GM21390 (cell line): ENCODE results near the gene SLC38A8.

ENCODE experiments used
- ATAC-seq: cut with Tn5 transposase; IDR thresholded peaks from one replicate; pipeline ENCODE4 v1.9.1; 2021; ENCODE audit not compliant: unreplicated experiment

The SLC38A8 gene

DNA sequence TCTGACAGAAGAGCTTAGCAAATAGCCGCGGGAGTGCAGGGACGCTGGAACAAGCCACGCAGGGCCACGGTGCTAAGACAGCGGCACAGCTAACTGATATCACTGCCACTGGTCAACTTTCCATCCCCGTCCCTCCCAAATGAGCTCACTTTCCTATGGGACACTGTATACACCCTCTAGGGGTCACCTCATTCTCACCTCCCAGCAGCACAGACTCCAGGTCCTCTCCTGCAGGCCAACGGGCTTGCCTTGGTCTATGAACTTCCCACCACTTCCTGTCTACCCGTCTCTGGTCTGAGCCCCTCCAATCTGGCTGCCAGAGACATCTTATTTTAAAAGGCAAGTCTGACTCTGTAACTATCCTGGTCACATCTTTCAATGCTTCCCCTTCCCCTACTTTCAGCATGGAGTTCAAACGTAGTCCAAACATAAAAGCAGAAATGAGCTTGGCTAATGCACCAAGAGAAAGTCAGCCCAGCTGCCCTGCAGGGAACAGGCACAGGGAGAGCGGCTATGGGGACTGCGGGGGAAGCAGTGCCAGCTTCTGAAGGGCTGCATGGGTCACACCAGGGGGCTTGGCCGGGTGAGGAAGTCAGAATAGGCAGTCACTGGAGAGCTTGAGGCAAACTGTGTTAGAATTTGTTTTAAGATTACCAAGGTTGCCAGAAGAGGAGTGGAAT, 26.3 kb upstream of the SLC38A8 start:
- no peak for ATAC-seq

DNA sequence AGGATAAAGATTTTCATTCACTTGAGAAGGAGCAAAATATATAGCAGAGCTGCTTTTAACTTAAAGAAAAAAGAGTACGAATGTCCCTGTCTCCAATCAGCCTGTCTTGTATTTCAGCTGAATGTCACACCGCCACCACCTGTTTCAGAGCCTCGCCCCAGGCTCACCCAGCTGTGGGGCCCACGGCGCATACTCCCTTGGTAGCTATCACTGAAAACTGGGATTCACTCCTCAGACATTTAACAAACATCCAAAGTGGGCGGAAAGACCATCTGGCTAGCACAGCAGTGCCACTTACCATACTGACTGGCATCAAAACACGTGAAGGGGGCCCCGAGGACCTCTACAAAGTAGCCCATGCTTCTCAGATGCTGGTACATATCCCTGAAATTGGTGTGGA, 25.4 kb upstream of the SLC38A8 start:
- ATAC-seq = no peak

DNA sequence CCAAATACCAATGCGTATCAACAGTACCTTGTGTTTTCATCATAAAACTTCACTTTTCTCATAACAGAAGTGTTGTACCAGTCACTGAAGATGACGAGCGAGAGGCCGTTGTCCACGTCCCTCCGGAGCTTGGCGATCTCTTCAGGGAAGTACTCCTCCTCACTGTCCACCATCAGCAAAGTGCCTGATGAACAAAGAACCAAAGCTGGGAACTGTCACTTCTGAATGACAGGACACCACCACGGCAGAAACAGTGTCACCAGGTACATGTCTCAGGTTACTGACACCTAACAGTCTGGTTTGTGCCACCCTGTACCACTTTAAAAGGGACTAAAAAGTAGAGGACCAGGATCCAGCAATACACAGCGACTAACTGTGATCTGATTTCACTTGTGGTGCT, 25.0 kb upstream of the SLC38A8 start:
- ATAC-seq = no peak

DNA sequence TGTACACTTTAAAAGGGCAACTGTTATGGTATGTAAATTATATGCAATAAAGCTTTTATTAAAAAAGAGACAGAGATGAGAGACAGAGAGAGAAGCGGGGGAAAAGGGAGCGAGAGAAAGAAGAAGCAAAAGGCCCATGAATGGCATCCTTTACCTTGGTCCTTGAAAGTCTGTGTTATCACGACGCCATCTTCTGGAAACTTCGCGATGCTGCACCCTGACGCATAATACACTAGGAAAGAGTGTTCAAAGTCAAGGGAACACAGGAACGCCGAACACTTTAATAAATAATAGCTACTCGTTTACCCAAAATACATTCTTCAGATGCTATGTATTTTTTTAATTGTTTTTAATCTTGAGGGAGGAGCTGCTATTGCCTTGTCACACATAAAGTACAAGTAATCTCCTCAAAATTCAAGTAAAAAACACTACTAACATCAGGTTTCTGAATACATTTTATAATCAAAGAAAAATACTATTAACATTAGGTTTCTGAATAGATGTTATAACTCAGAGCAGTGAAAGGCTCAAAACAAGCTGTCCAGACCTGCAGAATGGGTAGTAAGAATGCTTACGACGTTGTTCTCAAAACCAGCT, 23.0 kb upstream of the SLC38A8 start:
- ATAC-seq = no peak

DNA sequence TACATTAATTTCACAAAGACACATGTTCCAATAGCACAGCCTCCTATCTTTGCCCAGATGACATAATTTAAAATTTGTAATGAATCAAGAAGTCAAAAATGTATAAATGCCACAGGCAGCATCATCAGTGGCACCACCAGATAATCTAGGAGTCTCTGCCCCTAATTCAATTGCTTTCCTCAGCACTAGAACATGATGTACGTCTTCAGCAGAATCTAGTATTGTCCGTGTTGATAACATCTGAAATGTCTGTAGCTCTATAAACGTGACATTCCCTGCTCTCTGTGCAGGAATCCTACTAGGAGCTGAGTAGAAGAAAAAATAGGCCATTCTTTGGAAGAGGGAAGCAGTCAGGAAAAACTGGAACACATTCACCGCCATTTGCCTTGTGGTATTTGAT, 21.4 kb upstream of the SLC38A8 start:
- ATAC-seq = no peak

DNA sequence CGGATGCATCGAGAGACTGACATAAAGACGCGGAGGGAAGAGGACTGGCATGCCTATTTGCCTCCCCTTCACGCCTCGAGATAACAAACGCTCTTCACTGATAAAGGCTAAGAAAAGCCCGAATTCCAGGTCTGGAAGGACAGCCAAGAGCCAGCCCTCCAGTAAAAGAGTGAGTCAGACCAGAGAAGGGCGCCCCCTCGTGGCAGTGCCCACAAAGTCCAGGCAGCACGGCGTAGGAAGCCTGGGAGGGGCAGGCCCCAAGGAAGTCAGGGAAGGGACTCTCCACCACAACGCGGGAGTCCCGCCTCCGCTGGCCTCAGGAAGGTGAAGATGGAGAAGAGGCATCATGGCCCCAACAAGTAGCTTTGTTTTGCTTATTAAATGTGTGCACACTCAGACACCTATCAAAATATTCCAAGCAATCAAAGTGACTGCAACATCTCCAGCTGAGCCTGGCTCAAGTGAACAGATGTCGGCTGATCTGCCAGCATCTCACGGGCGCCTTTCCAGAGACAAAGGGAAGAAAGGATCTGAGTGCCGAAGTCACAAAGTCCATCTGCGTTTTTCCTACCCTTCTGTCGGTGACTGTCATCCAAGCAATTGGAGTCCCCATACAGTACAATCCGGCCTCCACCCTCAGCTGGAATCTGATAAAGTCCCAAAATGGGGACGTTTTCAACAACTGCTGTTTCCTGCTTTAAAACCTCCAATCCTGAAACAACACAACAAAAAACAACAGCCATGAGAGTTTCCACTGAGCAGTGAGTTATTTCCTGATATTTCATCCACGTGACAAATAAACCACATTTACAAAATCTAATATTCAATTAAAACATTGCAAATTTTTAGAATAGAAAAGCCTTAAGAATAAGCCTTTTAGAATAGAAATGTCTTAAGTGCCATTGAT, 20.4 kb upstream of the SLC38A8 start:
- no peak for ATAC-seq

DNA sequence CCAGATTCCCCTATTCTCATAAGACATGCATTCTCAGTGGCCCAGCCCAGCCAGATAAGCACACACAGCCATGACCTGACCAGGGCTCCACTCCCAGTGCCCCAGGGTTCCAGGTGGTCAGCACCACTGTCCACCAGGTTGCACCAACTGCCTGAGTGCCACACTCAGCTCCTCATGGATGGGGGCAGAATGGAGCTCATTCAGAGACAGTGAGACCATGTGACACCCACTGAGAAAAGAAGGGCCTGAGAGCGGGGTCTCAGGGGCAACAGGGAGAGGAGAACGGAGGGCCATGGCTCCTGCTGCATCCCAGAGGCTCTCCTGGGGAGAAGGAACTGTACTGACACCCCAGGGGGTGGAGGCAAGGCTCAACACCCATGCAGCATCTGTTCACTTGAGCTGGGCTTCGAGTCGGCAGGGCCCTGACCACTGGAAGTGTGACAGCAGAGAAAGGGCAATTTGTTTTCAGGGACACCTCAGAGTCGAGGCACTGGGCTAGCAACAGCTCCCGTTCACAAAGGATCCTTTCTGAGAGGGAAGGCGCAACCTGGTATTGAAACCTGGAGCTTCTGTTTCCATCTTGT, 18.7 kb upstream of the SLC38A8 start:
- no peak for ATAC-seq

DNA sequence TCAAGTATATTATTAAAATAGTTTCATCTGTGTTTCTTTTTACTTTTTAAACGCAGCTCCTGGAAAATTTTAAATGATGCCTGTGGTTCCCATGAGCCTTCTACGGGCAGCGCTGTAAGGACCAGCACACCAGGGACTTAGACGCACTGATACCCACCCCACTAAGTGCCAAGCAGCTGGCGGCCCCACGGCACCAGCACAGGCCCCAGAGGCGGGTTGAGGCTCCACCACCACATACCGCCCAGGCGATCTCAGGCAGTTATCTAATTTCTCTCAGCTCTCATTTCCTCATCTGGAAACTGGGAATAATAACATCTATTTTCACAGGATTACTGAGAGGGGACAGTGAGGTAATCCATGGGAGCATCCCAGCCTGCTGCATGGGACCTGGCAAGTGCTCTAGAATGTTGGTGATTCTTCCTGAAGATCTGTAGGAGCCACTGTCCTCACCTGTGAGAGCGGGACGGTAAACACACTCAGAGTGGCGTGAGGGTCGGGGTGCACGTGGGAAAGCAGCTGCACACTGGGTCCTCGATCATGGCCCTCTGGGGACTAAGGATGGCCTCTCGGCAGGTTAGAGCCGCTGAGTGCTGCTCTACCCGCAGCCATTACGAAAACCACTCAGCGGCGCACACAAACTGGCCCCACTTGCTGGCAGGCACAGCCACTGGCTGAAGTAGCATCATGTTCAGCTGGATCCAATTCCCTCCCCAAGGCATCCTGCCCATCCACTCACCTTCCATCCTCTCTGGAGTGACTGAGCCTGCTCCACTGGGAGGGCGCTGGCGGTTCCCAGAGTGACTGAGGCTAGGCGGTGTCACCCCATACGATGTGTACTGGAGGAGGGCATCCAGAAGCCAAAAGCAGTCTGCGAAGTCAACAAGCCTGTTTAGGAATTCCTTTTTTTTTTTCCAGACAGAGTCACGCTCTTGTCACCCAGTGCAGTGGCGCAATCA, 17.6 kb upstream of the SLC38A8 start:
- no peak for ATAC-seq

DNA sequence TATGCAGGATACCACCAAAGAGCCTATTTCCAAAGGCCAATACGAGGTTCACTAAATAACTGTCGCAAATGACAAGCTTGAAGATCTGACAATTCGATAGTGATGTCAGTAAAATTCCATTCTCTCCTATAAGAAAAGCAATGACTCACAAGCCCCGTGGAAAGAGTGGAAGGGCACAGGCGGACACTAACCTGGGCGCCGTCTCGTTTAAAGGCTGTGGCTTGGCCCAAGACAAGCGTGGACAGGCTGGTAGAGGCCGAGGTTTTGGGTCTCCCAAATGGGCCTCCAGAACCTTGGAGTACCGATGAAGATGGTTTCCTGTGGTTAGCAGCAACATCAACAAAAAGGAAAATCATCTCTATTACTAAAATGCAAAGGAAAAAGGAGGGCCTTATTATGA, 16.5 kb upstream of the SLC38A8 start:
- no peak for ATAC-seq

DNA sequence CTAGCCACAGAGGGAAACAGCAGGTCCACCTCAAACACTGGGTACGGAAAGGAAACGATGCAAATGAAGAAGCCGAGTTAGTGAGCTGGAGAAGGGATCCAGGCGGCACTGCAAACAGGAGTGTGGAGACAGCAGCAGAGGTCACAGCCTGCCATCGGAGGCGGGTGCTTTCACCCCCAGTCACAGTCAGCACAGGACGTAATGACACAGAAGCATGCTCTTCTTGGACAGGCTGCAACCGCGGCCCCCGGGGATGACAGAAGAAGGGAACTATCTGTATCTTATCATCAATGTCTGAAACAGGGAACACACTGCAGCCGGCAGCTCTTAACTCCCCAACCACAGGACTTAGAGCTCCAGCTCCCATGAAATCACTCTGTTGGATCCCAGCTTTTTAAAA, 16.1 kb upstream of the SLC38A8 start:
- ATAC-seq = no peak

DNA sequence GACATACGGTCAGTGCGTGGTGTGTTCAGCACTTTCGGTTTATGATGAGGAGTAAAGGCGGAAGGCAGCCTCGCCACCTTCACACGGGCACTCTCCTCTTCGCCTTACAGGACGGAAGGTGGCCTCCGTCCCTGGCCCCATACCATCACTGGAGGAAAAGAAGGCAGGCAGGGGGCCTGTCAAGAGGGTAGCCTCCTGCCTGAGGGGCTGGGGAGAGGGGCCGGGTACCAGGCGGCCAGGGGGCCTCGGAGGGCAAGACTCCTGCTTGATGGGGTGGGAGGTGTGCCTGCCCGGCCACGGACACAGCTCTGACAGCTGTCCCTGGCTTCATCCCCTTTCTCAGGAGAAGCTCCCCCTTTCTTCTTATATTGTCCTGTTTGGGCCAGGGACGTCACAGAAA, 15.6 kb upstream of the SLC38A8 start:
- ATAC-seq = no peak

DNA sequence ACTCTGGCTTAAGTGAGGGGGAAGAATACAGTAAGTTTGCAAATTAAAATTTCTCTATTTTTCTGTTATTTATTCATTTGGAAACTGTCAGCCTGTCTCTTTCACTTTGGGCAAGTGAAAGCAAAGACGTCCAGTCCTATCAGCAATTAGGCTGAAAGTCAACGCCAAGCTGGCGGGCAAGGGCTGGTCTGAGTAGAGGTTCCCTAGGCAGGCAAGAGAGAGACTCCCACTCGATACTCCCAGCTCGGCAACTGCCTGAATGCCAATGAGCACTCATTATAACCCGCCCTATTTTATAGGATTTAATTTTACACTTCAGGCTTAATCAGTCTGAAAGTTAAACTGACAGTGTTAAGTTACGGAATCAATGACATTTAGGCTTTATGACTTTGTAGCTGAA, 14.3 kb upstream of the SLC38A8 start:
- no peak for ATAC-seq

DNA sequence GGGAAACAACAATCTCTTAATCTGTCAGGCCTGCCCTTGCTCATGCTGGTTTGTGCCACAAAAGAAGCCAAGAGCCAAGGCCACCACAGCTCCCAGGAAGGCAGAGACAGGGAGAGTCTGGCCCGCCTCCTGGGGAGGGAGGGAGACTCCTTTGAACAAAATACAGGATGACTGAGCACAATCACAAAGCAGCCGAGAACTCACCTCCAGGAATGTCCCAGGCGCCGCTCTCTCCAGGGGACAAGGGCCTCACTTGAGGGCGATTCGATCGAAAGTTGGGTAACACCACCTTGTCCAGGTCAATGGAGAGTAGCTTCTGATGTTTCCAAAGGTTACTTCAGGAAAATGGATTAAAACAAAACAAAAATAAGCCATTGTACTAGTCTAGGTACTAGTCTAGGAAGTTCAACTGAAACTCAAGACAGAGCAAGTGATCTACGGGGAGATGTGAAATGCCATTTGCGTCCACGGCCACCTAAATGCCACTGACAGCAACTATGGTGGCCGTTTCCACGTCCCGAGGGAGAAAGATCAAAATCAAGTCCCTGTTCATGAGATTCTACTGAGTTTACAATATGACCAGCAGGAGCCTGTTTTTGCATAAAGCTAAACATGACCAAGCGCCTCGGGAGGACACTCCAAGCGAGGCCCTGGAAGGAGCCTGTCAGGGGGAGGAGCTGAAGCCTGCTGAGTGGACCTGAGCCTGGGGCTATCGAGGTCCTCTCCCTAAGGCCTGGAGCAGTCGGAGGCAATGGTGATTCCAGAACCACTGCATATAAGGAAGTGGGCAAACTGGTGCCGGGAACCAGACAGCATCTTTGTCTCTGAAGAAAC, 13.4 kb upstream of the SLC38A8 start:
- no peak for ATAC-seq

DNA sequence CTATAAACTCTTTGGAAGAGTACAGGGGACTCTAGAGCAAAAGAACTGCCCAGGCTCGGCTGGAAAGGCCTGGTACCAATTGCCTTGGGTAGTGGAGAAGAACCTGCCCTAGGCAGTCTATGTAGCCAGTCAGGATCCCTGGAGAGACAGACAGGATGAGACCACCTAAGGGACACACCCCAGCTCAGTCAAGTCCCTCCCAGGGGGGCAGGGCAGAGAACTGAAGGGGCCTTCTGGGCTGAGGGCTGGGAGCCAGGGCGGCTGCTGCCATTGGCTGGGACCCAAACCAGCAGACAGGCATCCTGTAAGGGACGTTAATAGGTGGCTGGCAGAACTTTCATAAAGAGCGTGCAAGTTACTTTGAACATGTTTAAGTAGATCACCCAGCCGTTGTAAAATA, 12.8 kb upstream of the SLC38A8 start:
- ATAC-seq = no peak

DNA sequence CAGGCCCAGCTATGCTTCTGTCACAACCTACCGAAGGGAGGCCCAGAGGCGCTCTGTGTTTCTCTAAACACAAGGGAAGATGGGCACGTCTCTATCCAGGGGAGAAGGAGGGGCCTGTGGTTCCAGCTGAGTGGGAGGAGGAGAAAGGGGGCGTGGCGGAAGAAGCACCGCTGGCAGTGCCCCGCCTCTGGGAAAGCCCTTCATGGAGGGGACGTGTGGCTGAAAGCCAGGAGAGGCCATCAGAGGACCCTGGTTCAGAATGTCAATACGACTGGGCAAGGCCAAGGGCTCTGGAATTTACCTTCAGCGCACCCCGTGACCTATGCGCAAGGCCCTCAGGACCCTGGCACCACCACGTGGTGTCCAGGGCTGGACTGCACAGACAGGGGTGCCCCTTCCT, 12.3 kb upstream of the SLC38A8 start:
- ATAC-seq = no peak

DNA sequence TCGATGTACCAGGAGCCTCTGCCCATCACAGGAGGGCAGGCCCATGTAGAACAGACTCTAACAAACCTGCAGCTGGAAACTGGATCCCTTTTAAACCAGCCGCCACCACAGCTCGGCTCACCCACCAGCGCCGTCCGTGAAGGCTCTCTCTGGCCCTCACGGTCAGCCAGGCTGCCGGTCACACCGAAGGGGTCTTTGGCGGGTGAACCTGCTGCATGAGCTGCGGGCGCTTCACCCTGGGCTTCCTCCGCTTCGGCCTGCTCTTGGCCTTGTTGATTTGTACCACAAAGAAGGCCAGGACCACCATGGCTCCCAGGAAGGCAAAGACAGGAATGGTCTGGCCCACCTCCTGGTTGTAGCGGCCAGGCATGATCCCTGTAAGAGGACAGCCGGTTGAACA, 11.7 kb upstream of the SLC38A8 start:
- ATAC-seq = no peak

DNA sequence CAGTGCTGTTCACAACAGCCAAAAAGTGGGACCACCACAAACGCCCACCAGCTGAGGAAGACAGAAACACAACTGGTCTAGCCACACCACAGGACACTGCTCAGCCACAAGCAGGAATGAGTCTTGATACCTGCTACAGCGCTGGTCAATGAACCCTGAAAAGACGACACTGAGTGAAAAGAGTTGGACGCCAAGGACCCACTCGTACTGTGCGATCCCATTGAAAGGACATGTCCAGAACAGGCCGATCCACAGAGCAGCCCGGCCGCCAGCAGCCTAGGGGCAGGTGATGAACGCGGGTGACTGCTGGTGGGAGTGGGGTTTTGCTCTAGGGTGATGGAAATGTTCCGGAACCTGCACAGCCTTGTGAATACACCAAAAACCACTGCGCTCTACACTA, 10.6 kb upstream of the SLC38A8 start:
- ATAC-seq = no peak

DNA sequence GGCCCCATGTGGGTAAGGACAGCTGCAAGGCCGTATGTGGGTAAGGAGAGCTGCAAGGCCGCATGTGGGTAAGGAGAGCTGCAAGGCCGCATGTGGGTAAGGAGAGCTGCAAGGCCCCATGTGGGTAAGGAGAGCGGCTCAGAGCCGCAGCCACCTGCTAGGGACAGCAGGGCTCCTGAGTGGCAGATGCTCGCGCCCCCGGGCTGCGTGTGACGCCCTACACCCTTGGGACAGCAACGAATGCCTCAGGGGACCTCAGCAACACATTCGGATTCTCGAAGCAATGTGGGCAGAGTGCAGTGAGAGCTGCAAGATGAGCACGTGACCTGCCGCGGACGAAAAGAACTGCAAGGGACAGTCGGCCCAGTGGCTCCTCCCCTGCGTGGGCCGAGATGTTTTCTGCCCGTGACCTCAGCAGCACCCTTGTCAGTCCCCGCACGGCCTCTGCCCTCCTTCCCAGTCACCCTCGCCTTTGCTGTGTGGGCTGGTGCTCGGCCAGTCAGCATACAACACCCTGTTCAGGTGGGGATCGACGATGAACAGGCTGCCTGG, 9.6 kb upstream of the SLC38A8 start:
- ATAC-seq = no peak

DNA sequence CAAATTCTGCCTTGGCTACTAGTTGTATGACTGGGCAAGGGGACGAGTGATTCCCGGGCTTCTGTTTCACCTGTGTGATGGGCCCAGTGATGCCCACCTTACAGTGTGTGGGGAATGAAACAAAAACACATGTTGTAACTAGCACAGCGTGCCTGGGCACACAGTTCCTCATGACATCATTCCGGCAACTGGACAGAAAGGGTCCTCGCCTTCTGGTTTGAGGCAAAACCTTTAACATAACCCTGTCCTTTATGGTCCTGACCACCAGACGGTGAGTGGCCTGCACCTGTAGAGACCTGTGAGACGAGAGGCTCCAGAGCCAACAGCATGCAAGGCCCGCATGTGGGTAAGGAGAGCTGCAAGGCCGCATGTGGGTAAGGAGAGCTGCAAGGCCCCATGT, 7.7 kb upstream of the SLC38A8 start:
- ATAC-seq = no peak
